Prostate gland (tissue), 2 donors: ENCODE results near the gene CCBE1.

Experiments
- POLR2AphosphoS5 ChIP-seq: sonication (generic); formaldehyde crosslinking; IDR thresholded peaks from one replicate; pipeline ENCODE4 v1.6.1; 2017; ENCODE audit warnings: antibody characterized with exemption
- TF ChIP-seq, protein P1 (sequence below), 4 experiments: fragments of 200-600 bp in 2 of 4; fragments of 450-650 bp in 2 of 4; sonication (generic) in 2 of 4; IDR thresholded peaks; 1 replicate in 3 of 4; 2 replicates in 1 of 4; pipeline ENCODE4 v1.5.1; 2016 to 2019; ENCODE audit warnings: antibody characterized with exemption in 4 of 4, mild to moderate bottlenecking in 2 of 4, moderate library complexity in 2 of 4

DNA sequence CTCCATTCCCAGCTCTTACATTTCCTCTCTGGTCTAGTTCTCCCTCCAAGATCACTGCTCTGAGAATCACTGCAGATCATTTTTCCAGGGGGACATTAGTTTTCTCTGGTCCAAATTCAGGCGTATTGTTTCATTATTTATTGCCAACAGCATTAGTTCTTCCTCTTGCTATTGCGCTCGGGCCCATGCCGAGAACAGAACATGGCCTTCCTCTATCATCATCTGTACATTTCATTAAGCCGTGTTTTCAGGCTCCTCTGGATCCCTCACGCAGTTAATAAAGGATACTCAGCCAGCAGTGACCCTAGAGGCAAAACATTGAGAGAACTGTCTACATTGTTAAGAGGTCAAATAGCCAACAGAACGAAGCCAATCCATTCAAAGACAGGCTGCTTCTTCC lies 63.9 kb downstream of the CCBE1 start:
- TF ChIP-seq, protein P1, sequence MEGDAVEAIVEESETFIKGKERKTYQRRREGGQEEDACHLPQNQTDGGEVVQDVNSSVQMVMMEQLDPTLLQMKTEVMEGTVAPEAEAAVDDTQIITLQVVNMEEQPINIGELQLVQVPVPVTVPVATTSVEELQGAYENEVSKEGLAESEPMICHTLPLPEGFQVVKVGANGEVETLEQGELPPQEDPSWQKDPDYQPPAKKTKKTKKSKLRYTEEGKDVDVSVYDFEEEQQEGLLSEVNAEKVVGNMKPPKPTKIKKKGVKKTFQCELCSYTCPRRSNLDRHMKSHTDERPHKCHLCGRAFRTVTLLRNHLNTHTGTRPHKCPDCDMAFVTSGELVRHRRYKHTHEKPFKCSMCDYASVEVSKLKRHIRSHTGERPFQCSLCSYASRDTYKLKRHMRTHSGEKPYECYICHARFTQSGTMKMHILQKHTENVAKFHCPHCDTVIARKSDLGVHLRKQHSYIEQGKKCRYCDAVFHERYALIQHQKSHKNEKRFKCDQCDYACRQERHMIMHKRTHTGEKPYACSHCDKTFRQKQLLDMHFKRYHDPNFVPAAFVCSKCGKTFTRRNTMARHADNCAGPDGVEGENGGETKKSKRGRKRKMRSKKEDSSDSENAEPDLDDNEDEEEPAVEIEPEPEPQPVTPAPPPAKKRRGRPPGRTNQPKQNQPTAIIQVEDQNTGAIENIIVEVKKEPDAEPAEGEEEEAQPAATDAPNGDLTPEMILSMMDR (IDR thresholded peaks at IDR 0.05): no peak
- TF ChIP-seq POLR2AphosphoS5: no peak
